Pons (tissue), 1 donor: Measurements from ENCODE around the gene SMYD2.

Source experiments
- DNase-seq: peaks from one replicate; pipeline ENCODE4 v3.0.0-alpha.2; 2016; ENCODE audit warnings: low spot score

The SMYD2 gene, protein sequence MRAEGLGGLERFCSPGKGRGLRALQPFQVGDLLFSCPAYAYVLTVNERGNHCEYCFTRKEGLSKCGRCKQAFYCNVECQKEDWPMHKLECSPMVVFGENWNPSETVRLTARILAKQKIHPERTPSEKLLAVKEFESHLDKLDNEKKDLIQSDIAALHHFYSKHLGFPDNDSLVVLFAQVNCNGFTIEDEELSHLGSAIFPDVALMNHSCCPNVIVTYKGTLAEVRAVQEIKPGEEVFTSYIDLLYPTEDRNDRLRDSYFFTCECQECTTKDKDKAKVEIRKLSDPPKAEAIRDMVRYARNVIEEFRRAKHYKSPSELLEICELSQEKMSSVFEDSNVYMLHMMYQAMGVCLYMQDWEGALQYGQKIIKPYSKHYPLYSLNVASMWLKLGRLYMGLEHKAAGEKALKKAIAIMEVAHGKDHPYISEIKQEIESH

DNA sequence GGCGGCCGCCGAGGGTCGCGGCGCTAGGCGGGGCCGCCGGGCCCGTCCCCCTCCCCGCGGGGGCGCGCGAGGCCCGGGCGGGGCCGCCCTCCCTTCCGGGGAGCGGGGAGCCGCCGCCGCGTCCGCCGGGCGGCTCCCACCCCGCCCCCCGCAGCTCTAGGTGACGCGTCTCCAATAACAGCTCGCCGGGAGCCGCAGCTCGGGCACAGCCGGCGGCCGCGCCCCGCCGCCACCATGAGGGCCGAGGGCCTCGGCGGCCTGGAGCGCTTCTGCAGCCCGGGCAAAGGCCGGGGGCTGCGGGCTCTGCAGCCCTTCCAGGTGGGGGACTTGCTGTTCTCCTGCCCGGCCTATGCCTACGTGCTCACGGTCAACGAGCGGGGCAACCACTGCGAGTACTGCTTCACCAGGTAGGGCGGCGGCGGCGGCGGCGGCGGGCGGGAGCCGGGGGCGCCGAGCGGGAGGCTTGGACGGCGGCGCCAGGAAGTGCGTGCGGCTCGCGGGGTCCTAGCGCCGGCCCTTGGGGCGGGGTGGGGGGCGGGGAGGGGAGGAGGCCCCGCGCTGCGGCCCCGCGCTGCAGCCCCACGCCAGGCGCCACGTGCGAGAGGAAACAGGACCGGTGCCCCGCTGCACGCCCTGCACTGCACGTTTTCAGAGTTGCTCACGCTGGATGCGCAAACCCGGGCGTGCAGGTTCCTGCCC is at the start of gene SMYD2:
TSS of gene SMYD2 (plus strand) at position 139 of the 699 bp plus-strand sequence. CDS start at position 235, 96 bp downstream.
- DNase-seq: no peak

GRCh38 chr1:214233856-214234634 is 46.9 kb upstream of the SMYD2 start:
- DNase-seq: no peak

- DNase-seq: no peak
These were observed 46.3 kb upstream of the SMYD2 start for GRCh38 chr1:214234635-214235025.

- DNase-seq: no peak
These were observed 44.5 kb upstream of the SMYD2 start for GRCh38 chr1:214236477-214236876.

GRCh38 chr1:214241060-214241459 is 39.9 kb upstream of the SMYD2 start:
- DNase-seq: no peak

GRCh38 chr1:214244252-214244651 is 36.7 kb upstream of the SMYD2 start:
- no peak for DNase-seq

DNA sequence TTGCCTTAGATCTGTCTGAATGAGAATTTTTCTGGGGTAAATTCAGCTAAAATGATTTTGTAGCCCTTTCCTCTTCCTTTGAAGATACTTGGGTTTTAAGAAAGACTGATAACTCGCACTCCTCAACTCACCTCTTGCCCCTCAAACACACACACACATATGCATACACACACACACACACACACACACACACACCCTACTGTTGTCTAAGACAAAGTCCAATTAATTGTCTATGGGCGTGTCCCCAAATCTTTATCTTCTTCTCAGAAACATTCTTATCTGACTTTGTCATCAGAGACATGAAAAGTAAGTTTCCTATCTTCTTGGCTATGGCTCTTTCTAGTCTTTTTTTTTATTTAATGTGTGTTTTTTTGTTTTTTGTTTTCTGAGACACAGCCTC is 36.1 kb upstream of the SMYD2 start:
- no peak for DNase-seq

GRCh38 chr1:214247501-214248041 is 33.4 kb upstream of the SMYD2 start:
- no peak for DNase-seq

DNA sequence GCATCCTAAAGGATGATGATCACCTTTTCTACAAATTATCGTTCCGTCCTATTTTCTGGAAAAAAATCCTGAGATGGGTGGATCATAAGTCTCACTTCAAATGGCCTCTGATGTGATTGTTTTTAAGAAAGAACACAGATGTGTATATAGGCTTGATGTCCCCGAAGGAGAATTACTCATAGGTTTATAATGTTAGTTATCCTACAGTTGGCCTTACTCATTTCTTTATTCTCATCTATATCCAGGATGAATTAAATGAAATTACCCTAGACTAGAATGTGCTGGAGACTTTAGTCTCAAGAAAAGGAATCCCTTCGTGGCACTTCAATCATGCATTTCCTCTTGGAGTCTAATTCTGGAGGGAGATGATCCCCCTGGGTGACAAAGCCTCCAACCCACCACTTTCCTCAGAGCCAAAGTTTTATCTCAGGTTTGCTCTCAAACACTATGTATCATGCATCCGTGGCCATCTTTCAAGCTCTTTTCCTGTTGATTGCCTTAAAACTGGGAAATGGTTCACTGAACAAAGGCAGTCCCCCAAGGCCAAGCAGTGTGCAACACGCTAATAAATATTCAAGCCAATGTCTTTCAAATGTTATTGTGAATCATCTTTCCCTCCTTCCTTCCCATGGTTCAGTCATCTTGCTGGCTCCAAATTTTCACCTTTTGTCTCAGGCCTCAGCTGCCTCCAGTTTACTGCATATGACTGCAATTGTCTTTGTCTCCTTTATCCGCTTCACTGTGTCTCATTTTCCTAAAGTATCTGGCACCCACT is 32.5 kb upstream of the SMYD2 start:
- DNase-seq: no peak

DNA sequence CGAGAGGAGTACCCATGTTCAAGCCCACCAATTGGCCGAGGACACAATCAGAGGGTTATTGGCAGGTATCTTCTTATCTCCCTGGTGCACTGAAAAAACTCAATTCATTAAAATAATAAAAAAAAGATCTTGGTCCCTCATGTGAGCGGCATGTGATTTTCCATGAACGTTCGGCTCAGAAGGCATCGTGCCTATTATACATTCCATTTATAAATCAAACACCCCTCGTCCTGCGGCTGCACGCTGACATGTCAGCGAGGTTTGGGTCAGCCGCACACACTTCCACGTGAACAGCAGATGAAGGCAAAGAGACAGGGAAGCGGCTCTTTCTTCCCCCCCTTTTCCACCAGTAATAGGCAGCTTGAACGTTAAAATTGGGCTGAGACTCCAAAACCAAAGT is 31.3 kb upstream of the SMYD2 start:
- DNase-seq: no peak

DNA sequence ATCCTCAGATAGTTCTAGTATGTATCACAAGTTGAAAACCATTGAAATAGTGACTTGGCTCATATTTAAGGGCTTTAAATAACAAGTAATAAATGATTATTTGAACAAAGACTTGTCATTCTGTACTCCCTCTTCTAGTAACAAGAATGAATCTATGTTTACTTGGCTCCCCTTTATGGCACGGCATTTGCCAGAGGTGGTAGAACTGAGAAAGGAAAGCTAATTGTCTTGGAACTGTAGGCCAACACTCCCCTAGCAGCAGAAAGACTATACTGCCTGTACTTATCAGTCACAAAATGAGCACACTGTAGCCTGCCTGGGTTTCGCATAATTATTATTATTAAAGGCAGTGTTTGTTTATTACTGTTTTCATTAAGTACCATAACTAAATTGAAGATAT is 29.6 kb upstream of the SMYD2 start:
- no peak for DNase-seq

DNA sequence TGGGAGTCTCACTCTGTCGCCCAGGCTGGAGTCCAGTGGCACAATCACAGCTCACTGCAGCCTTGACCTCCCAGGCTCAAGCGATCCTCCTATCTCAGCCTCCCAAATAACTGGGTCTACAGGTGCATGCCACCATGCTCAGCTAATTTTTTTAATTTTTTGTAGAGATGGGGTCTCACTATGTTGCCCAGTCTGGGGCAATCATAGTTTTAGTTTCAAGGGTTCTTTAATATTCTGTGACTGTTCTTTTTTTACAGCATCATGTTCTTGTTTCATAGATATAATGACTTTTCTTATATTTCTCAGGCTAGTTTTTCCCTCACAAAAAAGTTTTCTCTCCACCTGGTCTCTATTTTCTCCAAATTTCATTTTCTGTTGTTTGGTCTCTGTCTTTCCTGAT is 25.4 kb upstream of the SMYD2 start:
- no peak for DNase-seq

DNA sequence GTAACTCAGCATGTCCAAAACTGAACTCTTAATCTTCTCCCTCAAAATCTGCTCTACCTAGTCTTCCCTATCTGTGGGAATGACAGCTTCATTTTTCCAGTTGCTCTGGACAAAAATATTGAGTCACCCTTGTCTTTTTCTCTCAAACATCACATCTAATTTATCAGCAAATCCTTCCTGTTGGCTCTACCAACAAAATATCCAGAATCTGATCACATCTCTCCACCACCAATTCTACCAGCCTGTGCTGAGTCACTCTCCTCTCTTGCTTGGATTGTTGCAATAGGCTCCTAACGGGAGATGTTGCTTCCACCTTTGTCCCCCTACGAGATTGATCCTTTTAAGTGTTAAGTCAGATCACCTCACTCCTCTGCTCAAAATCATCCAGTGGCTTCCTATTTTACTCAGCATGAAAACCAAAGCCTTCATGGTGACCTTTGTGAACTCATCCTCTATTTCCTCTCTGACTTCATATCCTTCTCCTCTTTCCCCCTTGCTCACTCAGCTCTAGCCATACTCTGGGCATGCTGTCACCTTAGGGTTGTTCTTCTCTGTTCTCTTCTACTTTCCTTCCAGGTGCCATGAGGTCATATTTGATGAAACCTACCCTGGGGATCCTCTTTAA is 21.5 kb upstream of the SMYD2 start:
- no peak for DNase-seq

DNA sequence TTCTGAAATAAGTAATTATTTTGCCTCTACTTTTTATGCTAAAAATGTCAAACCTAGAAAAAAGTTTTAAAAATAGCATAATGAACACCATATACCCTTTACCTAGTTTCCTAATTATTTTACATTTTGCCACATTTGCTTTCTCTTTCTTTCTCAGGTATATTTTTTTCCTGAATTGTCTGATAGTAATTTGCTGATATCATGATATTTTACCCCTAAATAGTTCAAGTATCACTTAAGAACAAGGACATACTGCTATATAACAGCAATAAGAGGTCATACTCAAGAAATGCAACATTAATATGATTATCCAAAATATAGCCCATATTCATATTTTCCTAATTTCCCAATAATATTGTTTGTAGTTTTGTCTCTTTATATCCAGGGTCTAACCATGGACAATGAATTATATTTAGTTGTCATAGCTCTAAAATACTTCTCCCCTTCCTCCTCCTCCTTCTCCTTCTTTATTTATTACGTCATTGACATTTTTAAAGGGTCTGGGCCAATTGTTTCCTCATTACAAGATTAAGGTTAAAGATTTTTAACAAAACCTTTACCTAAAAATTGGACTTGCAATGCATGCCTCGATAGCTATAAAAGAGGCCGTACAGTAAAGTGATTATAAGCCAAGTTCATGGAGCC is 20.3 kb upstream of the SMYD2 start:
- no peak for DNase-seq

DNA sequence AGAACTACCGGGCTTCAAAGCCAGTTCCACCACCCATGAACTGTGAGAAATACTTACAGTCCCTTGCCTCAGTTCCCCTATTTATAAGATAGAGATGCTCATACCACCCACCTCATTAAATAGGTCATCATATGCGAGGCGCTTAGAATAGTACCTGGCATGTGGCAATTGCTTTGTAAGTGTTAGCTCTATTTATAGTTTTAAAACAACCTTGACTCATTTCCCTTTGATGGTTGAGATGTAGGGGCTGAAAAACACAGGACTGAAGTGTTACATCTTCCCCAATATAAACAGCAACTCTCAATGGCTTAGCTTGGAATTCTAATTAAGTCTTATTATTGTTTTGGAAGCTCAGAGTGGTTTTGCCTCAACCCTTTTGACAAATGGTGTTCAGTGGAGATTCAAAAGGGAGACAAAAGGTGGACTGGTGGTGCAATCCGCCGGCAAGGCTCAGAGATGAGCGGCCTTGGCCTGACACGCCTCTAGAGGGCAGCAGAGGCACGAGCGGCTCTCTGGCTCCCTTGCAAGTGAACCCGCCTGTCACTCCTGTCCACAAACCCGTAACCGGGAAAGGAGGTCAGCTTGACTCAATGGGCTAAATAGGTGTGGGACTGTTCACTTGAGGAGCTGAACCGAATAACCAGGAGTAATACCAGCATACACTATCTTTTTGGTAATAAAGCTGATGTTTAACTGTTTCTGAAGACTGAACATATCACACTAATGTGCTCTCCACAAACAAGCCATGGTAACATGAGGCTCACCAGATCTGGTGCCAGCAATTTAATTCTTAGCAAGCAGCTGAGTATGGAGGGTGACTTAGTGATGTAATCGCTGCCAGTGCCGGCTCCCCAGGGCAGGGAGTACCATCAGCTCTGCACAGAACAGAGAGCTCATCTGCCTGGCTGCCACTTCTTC is 19.5 kb upstream of the SMYD2 start:
- peak; percentile 74 for DNase-seq

DNA sequence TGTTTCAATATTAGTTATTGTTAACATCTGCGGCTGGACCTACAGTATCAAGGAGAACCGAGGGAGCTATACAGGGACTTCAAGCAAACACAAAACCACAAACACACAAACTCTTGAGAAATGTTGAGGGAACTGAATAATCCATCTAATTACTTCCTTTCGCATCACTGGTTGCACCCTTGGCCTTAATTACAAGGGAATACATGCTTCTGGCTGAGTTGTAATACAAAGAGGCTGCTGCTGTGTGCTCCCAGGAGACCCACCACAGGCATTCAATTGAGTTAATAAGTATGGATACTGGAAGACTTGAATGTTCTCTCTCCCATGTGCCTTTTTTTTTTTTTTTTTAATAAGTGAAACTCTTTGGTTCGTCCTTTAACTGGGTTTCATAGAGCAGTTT is 16.8 kb upstream of the SMYD2 start:
- no peak for DNase-seq

DNA sequence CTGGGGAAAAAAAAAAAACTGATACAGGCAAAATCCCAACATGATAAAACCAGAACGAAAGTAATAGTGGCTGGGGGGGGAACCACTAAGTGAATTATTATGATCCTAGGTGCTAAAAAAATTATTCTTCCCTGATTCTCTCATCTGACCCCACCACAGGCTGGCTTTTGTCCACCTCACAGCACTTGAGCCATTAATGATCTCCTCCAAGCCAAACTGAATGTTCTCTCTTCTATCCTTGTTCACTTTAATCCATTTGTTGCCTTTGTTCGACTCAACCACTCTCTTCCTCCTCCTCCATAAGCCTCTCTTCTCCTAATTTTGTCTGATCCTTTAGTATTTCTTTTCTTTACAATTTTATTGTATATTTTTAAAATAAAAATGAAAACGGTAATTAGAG is 16.0 kb upstream of the SMYD2 start:
- no peak for DNase-seq

DNA sequence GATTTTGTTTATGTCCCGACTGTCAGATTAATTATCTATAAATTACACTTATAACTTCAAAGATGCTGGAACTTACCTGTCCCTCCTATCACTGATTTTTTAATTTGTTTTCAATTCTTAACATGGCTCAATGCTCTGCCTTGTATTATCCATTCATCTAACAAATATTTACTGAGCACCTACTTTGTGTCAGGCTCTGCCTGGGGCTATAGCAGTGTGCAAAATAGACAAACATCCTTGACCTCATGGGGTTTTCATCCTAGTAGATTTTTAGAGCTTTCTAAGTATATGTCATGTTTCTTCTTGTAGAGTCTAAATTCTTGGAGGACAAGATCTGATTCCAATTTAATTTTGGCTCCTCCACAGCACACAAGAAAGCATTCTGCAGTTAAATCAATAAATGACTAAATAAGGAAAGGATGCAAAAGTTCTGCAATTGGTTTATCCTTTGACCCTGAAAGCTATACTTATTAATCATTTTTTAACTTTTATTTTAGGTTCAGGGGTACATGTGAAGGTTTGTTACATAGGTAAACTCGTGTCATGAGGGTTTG is 10.8 kb upstream of the SMYD2 start:
- no peak for DNase-seq

- no peak for DNase-seq
These were observed 9.6 kb upstream of the SMYD2 start for GRCh38 chr1:214271174-214271858.
